Activated CD8-positive, alpha-beta memory T cell treated with anti-CD3 and anti-CD28 coated beads for 4 hours (primary cell): ENCODE data around the gene USF1.
"Not testable (repeated sequence)": the region's sequence is repeated elsewhere in the genome, so short reads cannot be mapped to it uniquely, and the experiment has no call there.

Experiments
- DNase-seq, 2 donors: peaks; one replicate each; pipeline ENCODE4 v3.0.0-alpha.2; 2020; ENCODE audit warnings: low read depth in 2 of 2

The USF1 gene

DNA sequence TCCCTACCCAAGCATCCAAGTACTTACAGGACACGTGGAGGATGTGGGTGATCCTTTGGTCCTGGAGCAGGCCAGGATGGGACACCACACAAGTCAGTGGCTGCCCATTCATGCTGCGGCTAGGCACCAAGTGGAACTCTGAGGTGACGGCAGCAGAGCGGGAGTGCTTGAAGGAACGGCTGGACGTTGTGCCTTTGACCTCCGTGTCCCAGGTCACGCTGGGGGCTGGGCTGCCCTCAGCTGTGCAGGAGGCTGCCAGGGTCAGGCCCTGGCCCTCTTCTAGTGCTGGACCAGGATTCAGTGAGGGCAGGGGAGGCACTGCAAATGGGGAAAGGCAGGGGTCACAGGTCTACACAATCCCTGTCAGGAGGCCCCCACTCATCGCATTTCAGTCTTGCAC, 31.6 kb upstream of the USF1 start:
- DNase-seq = no peak

DNA sequence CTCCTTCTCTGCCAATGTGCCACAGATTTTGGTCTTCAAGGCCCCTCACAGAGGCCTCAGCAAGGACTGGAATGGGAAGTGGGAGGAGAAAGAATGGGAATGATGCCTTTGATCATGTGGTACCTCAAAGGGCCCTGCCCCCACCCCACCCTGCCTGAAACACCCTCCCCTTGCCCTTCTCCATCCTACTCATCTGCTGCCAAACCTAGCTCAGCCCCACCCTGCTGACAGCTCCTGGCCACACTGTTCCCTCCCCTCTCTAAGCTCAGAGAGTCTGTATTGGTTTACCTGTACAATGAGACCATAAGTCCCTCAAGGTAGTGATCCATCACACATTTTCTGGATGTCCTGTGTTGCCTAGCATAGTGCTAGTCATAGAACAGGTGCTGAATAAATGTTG, 30.6 kb upstream of the USF1 start:
- DNase-seq = no peak

DNA sequence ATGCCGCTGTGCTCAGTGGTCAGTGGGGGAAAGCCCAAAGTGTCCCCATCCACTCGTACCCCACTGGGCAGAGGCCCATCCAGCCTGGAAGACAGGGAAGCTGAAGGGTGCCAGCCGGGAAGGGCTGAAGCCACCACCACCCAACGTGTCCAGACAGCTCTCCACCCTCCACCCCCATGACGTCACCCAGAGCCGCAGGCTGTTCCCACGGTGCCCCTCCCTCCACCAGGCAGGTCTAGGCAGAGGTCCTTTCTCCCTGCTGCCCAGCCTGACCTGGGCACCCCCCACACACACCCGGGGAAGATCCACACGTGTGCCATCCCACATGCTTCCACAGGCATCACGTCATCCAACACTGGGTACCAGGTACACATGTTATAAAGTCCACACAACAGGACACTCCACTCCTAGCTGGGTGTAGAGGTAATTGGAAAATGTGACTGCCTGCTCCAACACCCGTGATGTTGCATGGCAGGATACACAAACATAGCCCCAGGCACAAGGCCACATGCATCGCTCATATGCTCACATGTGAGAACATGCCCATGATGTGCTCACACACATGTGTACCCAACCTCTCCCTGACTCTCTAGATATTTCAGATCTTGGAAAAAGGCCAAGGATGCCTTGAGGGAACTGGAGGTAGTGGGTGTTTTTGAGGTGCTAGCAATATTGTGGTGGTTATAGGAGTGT, 29.0 kb upstream of the USF1 start:
- no peak for DNase-seq

DNA sequence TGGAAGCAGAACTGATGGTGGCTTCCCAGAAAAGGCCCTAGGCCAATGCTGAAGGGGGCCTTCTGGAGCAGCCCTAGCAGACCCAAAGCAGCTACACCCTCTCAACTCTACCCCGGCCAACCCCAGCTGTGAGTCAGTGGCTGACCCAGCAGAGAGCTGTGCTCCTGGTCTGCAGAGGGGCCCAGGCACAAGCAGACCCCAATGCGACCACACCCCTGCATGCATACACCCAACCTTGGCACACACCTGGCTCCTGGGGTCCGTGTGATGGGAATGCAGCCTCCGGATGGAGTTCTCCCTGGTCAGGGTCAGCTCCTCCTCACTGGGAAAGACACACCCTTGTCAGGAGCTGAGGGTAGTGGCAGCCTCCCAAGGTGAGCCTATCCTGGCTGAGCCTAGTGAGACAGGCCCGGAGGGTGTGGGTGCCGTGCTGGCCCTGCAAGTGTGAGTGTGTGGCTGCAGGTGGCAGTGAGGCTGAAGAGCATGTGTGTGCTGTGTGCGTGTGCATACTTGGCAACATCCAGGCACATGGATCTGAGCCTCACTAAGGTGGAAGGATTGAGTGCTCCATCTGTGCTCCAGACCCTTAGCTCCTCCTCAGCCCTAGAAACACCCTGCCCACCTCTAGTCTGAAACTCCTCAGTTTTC, 27.8 kb upstream of the USF1 start:
- DNase-seq = no peak

DNA sequence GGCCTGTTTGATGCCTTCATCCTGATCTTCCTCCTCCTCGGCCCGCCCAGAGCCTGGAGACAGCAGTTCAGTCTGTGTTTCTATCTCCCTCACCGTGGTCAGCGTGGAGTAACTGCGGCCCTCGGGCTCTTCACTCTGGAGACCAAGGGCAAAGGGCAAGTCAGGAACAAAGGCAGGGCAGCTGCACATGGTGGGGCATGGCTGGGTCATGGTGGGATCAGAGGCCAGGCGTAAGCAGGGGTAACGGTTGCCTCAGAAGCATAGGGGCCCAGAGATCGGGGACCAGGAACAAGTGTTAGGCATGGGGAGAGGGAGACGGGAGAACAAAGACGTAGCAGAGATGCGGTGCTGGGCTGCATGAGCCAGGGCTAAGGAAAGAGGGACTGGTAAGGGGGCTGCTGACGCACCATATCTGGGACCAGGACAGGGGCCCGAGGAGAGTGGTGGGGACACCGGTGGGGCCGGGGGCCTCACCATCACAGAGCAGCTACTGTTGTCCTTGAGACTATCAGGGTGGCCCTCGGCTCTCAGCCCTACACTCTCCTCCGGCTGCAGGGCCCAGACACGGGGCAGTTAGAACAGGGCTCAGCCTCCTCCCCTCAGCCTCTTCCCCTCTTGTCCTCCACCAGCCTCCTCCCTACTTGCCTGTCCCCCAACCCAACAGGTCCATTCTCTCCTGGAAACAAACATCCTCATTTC, 27.1 kb upstream of the USF1 start:
- DNase-seq = no peak

DNA sequence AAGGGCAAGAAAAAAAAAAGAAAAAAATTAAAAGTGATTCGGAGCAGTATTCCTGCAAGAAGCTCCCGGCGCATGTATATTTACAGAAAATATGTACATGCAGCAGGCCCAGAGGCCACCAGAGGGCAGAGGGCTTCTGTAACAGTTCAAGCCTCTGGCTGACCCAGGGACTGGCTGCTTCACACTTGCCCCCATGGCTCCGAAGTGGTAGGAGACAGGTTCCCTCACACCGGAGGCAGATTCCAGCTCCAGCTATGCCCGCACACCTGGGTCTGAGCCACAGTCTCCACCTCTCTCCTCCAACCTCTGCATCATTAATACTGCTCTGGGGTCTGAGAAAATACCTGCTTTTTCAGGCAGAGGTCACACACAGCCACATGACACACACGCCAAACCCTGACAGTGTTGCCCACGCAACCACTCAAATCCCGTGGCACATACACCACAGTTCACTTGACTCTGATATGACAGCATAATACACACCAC, 26.2 kb upstream of the USF1 start:
- DNase-seq = peak in 1 of 2 donors; percentile 23

DNA sequence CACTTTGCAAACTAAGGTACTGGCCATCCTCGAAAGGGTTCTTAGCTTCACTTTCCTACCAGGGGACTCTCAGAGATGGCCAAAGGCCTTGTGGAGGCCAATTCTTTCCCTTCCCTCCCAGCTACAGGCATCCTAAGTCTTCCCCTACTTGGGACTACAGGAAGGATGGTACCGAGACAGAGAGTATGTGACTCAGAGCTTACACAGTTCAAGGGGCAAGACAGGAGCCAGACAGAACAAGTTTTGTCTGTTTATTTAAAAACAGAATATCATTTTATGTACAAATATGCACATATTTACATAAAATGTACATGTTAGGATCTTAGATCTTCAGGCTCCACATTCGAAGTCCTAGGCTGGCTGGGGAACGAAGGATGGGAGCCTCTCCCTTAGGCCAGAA, 25.0 kb upstream of the USF1 start:
- no peak for DNase-seq

DNA sequence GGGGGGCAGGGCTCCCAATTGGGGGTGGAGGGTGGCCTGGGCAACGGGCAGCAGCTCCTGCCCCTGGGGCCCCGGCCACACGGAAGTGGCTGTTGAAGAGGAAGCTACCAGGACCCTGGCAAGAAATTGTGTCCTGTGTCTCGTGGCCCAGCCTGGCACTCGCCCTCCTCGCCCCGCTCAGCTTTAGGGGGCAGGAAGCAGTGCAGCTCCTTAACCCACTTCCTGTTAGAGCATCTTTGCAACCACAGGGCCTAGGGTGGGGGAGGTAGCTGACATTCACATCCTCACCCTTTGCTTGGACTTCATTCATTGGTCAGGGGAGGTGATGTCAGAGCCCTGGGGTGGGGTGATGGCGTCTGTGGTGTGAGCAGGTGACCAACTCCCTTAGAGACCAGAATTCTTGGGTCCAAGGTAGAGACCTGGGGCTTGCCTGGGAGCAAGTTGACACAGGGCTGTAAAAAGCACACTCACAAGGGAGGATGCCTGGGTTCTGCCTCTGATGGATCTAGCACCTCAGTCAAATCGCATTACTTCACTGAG, 24.0 kb upstream of the USF1 start, which contains the start of gene ARHGAP30:
Gene ARHGAP30, minus strand, starts transcription at position 161 of the 540 bp plus-strand sequence. CDS start 267 bp downstream, outside the sequence.
- DNase-seq = peak; percentile 63 to 76

DNA sequence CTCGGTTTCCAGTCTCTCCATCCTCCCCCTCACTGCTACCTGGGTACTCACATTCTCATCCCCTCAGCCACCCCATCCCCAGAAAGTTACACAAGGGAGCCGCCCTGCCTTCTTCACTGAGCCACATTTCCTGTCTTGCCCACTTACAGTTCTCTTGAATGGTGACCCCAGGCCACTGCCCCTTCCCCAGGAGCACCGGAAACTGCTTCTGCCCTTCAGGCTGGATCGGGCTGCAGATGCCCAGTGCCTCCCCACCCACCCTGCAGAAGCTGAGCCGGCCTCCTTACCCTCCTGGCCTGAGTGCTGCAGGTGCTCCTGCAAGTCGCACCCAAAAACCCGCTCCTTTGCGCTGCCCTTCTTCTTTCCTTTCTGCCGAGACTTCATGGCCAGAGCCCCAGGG, 23.5 kb upstream of the USF1 start:
- DNase-seq = no peak

DNA sequence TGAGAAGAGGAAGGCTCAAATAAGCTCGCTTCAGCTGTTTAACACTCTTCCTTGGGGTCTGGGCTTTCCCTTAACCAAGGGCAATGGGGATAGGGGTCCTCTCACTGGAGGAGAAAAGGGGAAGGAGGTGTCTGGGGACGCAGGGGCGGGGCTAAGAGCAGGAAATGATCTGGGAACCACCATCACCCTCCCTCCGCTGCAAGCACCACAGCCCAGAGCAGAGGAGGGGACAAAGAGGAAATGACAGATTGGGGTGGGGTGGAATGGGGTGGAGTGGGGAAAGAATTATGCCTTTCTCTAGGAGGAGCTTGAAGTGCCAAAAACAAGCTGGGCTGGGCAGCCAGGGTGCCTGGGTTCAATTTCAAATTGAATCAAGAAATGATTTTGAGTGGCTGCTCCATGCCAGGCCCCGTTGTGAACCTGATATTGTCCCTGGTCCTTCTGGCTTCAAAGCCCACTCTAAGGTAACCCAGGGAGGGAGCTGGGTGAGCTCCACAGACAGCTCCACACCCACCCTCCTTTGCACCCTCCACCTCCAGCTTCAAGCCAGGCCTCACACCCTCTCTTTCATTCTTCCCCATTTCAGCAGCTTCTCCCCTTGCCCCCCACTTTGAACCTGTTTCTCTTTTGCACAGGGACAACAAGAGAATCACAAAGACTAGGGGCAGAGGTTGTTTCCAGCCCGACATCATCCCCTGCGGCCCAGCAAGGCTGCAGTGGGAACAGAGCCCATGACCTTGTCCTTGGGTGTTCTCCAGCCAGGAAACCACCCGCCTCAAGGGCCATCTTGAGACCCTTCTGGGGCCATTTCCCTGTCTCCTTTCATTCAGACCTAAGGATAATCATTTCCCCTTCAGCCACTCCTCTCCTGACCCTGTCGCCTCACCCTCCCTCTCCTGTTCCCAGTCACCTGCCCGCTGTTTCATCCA, 22.8 kb upstream of the USF1 start:
- DNase-seq = peak; percentile 64 to 68

DNA sequence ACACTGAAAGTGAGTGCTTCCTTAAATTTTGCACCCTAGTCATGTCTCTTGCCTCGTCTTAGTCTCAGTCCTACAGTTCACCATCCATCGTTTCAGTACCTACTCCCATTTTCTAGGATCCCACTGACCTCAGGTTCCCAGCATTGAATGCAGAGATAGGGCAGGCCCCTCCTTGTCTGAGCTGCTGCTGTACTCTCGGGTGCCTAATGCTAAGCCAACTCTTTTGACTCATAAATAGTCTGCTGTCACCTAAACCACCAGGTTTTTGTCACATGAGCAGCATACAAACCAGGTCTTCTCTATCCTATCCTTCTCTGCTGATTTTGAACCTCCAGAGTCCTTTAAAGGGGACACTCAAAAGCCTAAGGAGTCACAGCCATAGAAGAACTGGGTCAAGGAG, 20.9 kb upstream of the USF1 start:
- DNase-seq = no peak

DNA sequence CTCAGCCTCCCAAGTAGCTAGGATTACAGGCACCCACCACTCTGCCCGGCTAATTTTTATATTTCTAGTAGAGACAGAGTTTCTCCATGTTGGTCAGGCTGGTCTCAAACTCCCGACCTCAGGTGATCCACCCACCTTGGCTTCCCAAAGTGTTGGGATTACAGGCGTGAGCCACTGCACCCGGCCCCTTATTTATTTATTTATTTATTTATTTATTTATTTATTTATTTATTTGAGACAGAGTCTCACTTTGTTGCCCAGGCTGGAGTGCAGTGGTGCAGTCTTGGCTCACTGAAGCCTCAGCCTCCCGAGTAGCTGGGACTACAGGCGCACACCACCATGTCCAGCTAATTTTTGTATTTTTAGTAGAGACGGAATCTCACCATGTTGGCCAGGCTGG, 19.9 kb upstream of the USF1 start:
- DNase-seq = not testable (repeated sequence)

DNA sequence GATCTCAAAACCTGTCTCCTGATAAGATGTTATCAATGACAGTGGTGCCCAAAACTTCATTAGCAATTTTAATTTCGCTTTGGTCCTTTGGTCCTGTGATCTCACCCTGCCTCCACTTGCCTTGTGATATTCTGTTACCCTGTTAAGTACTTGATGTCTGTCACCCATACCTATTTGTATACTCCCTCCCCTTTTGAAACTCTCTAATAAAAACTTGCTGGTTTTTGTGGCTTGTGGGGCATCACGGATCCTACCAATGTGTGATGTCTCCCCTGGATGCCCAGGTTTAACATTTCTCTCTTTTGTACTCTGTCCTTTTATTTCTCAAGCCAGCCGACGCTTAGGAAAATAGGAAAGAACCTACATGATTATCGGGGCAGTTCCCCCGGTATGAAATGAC, 18.2 kb upstream of the USF1 start:
- not testable (repeated sequence) for DNase-seq

DNA sequence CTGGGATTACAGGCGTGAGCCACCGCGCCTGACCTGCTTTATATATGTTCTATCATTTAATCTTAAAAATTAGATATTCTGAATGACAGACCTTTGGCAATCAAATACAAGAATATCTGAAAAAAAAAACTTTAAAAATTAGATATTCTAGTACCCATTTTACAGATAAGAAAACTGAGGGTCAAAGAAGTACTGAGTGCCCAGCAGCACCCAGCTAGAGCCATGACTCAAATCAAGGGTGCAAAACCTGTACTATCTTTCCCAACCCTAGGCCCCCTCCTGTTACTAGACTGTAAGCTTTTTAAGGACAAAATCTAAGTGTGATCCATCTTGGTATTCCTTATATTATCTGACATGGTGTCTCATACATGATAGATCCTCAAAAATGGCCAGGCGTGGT, 15.6 kb upstream of the USF1 start:
- no peak for DNase-seq

DNA sequence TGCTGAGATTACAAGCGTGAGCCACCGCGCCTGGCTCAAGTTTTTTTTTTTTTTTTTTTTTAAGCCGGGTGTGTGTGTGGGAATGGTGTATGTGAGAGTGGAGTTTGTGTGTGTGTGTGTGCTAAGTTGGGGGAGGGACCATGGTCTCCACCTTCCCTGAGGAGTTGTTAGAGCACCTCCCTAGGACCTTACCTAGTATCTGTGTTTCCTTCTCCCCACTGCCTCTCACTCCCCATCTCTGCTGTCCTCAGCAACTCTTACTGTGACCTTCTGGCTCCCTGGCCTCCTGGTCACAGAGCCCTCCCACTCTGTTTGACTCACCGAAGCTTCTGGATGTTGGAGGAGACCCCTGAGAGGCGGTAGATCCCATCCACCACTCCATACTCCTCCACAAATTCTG, 13.5 kb upstream of the USF1 start:
- DNase-seq = no peak

DNA sequence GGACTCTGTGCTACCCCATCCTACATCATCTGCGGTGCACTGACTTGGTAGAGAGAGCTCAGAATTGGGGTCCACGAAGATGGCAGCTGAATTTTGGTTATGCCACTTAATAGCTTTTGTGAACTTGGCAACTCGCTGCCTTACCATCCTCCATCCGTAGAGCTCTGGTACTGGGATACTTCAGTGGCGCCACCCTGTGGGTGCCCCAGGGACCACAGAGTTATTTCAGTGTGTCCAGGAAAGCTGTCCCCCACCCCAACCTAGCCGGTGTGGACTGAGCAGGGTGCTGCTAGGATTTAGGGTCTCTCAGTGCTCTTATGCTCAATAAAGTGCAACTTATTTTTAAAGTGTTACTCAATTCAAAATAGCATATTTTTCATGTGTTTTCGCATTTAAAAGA, 9.0 kb upstream of the USF1 start:
- DNase-seq = no peak

DNA sequence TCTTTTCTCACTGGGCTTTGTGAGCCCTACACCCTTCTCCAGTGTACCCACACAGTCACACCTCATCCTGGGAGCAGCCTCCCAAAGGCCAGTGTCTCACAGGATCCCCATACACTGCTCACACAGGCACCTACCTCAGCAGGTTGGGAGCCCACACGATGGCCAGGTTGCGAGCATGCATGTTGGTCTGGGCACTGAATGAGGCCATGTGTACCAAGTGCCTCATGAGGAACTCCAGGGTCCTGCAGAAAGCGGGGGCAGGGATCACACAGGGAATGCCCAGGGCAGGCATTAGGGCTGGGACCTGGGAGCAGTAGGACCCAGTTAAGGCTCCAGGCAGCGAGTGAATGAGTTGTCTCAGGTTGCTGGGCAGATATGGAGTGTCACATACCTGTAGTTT, 8.5 kb upstream of the USF1 start:
- DNase-seq = no peak

DNA sequence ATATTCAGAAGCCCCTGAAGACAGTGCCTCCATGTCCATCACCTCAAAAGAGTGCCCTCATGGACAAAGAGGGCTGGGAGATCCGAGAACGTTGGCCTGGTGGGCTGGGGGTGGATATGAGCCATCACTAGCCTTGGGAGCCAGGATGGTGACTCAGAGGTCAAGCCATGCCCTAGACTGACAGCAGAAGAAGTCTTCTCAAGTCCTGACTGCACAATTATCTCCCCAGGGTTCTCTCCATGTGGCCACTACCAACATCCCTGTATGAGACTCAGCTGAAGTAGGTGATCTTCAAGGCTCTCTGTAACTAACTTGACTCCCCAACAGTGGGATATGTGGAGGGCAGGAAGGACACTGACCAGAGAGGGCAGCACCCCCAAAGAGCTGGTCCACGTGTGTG, 7.1 kb upstream of the USF1 start:
- no peak for DNase-seq

DNA sequence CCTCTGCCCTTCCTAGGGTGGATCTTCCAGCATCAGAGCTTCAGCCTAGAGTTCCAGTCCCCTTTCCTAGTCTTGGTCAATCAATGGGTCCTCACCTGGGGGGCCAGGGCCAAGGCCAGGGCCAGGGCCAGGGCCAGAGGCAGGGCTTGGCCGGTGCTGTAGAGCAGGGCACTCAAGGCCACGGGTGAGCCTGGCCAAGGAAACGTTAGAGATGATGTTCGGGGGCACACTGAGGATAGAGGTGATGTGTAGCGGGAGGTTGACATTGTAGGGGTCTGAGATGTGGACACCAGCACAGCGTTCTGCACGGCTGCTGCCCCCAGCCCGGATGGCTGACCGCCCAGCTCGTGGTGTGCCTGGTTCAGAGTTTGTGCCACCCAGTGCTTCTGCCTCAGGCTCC, 5.4 kb upstream of the USF1 start:
- DNase-seq = no peak

DNA sequence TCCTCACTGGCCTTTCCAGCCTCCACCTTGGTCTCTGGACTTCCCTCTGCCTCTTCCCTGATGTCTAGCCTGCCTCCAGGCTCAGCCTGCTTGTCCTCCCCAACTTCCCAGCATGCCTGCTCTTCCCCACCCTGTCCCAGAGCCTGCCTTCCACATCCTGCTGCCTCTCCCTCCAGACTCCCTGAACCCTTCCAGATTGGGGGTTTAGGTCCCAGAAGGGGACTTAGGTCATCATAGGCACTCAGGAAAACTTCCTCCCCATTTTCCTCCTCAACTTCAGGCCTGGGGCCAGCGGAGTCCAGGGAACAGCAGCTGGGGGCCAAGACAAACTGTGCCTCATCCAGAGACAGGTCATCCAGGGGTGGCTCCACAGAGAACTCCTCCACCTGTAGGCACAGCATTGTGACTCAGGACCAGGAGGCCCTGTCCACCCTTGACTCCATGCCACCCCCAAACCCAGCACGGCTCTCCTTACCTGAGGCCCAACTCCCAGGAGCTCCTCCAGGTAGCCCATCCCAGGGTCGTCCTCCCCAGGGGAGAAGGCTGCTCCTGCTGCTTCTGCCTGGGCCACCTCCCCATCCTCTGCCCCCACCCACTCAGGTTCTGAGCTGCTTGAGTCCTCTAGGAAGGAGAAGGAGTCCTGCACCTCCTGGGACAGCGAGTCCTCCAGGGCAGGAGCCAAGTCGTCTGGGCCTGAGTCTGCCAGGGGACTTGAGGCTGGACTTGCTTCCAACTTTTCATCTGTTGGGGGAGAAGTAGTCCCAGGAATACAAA, 3.4 kb upstream of the USF1 start:
- no peak for DNase-seq
